Measurements from ENCODE around the gene CCT7.
A peak's percentile ranks its signal among the peaks of the same experiment; 100 is the strongest.

Gene CCT7

DNA sequence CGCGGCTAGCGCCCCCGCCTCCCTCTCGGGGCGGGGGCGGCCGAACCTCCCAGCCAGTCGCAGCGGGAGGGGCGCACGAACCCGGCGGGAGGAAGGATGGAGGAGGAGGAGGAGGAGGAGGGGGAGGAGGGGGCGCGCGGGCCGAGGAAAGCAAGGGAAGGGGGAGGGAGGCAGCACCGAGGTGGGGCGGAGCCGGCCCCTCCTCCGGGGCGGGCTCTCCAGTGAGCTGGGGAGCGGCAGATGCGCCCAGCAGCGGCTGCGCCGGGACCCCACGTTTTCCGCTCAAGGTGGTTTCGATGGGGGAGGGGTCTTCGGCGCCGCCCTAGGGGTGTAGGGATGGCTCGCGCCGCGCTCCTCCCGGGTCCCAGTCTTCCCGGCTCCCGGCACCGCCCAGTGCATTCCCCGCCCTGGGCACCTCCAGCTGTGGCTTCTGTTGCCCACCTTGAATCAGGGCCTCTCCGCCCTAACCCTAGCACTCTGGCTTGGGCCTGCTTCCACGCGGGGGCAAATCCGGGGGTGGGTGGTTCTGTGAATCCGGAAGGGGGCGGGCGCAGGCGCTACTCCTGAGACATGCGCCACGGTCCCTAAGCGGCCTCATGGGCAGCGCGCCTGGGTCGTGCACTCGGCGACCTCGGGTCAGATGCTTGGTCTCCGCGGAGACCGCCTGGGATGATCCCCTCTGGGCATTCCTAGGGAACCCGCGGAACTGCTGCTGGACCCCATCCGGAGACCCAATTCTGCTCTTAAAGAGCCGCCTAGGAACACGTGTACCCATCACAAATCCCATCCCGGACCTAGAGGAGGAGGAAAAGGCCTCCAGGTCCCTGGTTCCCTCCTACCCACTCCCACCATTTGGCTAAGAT, 50.4 kb downstream of the CCT7 start, which contains the start of gene FBXO41 (continued):
- TF ChIP-seq PRDM10 (tag by site-specific recombination; IDR thresholded peaks at IDR 0.05), result peak; percentile 40
- no peak for TF ChIP-seq ZNF138 (tag by site-specific recombination; IDR thresholded peaks at IDR 0.05; ENCODE audit: borderline replicate concordance)
- TF ChIP-seq ZNF571 (tag by site-specific recombination; IDR thresholded peaks at IDR 0.05), result no peak
- TF ChIP-seq SP2 (tag by site-specific recombination; IDR thresholded peaks at IDR 0.05), result peak; percentile 66
- no peak for TF ChIP-seq ZNF211 (tag by site-specific recombination; IDR thresholded peaks at IDR 0.05; ENCODE audit: low read depth)
- no peak for TF ChIP-seq ZFP3 (tag by site-specific recombination; IDR thresholded peaks at IDR 0.05; ENCODE audit: low read depth)
- no peak for TF ChIP-seq PBX3 (CRISPR knock-in tag; IDR thresholded peaks at IDR 0.05)
- TF ChIP-seq, protein P1, sequence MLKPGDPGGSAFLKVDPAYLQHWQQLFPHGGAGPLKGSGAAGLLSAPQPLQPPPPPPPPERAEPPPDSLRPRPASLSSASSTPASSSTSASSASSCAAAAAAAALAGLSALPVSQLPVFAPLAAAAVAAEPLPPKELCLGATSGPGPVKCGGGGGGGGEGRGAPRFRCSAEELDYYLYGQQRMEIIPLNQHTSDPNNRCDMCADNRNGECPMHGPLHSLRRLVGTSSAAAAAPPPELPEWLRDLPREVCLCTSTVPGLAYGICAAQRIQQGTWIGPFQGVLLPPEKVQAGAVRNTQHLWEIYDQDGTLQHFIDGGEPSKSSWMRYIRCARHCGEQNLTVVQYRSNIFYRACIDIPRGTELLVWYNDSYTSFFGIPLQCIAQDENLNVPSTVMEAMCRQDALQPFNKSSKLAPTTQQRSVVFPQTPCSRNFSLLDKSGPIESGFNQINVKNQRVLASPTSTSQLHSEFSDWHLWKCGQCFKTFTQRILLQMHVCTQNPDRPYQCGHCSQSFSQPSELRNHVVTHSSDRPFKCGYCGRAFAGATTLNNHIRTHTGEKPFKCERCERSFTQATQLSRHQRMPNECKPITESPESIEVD (tag by site-specific recombination; IDR thresholded peaks at IDR 0.05), result no peak
- no peak for TF ChIP-seq ZSCAN16 (tag by site-specific recombination; IDR thresholded peaks at IDR 0.05)
- TF ChIP-seq ZNF501 (tag by site-specific recombination; IDR thresholded peaks at IDR 0.05), result no peak
- no peak for TF ChIP-seq ZFP69B (tag by site-specific recombination; IDR thresholded peaks at IDR 0.05)
- TF ChIP-seq ZNF350 (tag by site-specific recombination; IDR thresholded peaks at IDR 0.05), result no peak
- no peak for TF ChIP-seq ZNF132 (tag by site-specific recombination; IDR thresholded peaks at IDR 0.05; ENCODE audit: borderline replicate concordance)
- no peak for TF ChIP-seq ZNF514 (tag by site-specific recombination; IDR thresholded peaks at IDR 0.05)
- peak; percentile 41 for TF ChIP-seq KLF1 (tag by site-specific recombination; IDR thresholded peaks at IDR 0.05)
- TF ChIP-seq ZNF664 (tag by site-specific recombination; IDR thresholded peaks at IDR 0.05), result no peak
- TF ChIP-seq, protein P2, sequence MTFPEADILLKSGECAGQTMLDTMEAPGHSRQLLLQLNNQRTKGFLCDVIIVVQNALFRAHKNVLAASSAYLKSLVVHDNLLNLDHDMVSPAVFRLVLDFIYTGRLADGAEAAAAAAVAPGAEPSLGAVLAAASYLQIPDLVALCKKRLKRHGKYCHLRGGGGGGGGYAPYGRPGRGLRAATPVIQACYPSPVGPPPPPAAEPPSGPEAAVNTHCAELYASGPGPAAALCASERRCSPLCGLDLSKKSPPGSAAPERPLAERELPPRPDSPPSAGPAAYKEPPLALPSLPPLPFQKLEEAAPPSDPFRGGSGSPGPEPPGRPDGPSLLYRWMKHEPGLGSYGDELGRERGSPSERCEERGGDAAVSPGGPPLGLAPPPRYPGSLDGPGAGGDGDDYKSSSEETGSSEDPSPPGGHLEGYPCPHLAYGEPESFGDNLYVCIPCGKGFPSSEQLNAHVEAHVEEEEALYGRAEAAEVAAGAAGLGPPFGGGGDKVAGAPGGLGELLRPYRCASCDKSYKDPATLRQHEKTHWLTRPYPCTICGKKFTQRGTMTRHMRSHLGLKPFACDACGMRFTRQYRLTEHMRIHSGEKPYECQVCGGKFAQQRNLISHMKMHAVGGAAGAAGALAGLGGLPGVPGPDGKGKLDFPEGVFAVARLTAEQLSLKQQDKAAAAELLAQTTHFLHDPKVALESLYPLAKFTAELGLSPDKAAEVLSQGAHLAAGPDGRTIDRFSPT (tag by site-specific recombination; IDR thresholded peaks at IDR 0.05), result no peak
- TF ChIP-seq, protein P3, sequence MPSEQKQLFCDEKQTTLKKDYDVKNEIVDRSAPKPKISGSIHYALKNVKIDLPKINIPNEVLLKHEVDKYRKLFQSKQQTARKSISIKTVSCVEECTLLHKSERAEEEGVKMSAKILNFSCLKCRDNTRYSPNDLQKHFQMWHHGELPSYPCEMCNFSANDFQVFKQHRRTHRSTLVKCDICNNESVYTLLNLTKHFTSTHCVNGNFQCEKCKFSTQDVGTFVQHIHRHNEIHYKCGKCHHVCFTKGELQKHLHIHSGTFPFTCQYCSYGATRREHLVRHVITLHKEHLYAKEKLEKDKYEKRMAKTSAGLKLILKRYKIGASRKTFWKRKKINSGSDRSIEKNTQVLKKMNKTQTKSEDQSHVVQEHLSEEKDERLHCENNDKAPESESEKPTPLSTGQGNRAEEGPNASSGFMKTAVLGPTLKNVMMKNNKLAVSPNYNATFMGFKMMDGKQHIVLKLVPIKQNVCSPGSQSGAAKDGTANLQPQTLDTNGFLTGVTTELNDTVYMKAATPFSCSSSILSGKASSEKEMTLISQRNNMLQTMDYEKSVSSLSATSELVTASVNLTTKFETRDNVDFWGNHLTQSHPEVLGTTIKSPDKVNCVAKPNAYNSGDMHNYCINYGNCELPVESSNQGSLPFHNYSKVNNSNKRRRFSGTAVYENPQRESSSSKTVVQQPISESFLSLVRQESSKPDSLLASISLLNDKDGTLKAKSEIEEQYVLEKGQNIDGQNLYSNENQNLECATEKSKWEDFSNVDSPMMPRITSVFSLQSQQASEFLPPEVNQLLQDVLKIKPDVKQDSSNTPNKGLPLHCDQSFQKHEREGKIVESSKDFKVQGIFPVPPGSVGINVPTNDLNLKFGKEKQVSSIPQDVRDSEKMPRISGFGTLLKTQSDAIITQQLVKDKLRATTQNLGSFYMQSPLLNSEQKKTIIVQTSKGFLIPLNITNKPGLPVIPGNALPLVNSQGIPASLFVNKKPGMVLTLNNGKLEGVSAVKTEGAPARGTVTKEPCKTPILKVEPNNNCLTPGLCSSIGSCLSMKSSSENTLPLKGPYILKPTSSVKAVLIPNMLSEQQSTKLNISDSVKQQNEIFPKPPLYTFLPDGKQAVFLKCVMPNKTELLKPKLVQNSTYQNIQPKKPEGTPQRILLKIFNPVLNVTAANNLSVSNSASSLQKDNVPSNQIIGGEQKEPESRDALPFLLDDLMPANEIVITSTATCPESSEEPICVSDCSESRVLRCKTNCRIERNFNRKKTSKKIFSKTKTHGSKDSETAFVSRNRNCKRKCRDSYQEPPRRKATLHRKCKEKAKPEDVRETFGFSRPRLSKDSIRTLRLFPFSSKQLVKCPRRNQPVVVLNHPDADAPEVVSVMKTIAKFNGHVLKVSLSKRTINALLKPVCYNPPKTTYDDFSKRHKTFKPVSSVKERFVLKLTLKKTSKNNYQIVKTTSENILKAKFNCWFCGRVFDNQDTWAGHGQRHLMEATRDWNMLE (tag by site-specific recombination; conservative IDR thresholded peaks at IDR 0.05; ENCODE audit: low read depth), result no peak
- TF ChIP-seq, protein P4, sequence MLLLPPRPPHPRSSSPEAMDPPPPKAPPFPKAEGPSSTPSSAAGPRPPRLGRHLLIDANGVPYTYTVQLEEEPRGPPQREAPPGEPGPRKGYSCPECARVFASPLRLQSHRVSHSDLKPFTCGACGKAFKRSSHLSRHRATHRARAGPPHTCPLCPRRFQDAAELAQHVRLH (tag by site-specific recombination; IDR thresholded peaks at IDR 0.05), result no peak
- TF ChIP-seq ZNF777 (tag by site-specific recombination; IDR thresholded peaks at IDR 0.05; ENCODE audit: borderline replicate concordance), result no peak
- no peak for TF ChIP-seq ZNF792 (tag by site-specific recombination; IDR thresholded peaks at IDR 0.05)
- TF ChIP-seq ZBTB8A (tag by site-specific recombination; IDR thresholded peaks at IDR 0.05), result 0 out of 2 replicates have a peak, but pooled peaks have one; percentile 8
- no peak for TF ChIP-seq AEBP2 (tag by site-specific recombination; IDR thresholded peaks at IDR 0.05; ENCODE audit: borderline replicate concordance)

Data from HEK293 (cell line).